Neural progenitor cell (in vitro differentiated cells): ENCODE results near the gene SCG3.

Experiments used
- EZH2 ChIP-seq: fragments of 200-600 bp; sonication (generic); IDR thresholded peaks from 2 replicates; pipeline ENCODE4 v1.6.1; 2017; ENCODE audit warnings: antibody characterized with exemption, mild to moderate bottlenecking, moderate library complexity
- EZH2phosphoT487 ChIP-seq: fragments of 200-600 bp; sonication (generic); IDR thresholded peaks from 2 replicates; pipeline ENCODE4 v1.6.1; 2017; ENCODE audit warnings: antibody characterized with exemption
- TF ChIP-seq, protein P1 (sequence below): fragments of 200-600 bp; sonication (generic); IDR thresholded peaks from 2 replicates; pipeline ENCODE4 v1.5.1; 2017; ENCODE audit warnings: antibody characterized with exemption, mild to moderate bottlenecking

- TF ChIP-seq, protein P1, sequence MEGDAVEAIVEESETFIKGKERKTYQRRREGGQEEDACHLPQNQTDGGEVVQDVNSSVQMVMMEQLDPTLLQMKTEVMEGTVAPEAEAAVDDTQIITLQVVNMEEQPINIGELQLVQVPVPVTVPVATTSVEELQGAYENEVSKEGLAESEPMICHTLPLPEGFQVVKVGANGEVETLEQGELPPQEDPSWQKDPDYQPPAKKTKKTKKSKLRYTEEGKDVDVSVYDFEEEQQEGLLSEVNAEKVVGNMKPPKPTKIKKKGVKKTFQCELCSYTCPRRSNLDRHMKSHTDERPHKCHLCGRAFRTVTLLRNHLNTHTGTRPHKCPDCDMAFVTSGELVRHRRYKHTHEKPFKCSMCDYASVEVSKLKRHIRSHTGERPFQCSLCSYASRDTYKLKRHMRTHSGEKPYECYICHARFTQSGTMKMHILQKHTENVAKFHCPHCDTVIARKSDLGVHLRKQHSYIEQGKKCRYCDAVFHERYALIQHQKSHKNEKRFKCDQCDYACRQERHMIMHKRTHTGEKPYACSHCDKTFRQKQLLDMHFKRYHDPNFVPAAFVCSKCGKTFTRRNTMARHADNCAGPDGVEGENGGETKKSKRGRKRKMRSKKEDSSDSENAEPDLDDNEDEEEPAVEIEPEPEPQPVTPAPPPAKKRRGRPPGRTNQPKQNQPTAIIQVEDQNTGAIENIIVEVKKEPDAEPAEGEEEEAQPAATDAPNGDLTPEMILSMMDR = no peak
- TF ChIP-seq EZH2phosphoT487 (no peak), EZH2 (no peak)
Measured at GRCh38 chr15:51641490-51642130, 39.7 kb upstream of the SCG3 start.
